Uterine smooth muscle cell (primary cell): ENCODE data around the gene GNAO1. TPM values are rescaled to one million over a fixed set of nuclear protein-coding genes. Genes with fewer than 3 reads are reported as not detected.

Experiments
- total RNA-seq: library from RNA; depleted of rRNA; stranded (reverse); fragments of >200 nt; gene quantifications from 2 replicates; pipeline ENCODE4 v1.2.3, GENCODE V29; 2014

The GNAO1 gene
- under 0.01 TPM in 2 replicates for total RNA-seq

GRCh38 chr16:56191156-56191815 lies at the start of gene GNAO1:
GNAO1 (plus strand) TSS chr16:56191489; CDS start chr16:56192236, 747 bp downstream.

Other genes with a start within 250 kb of the GNAO1 start
- 231 and 337 TPM in 2 replicates for gene AMFR, start 234.1 kb downstream of the GNAO1 start, total RNA-seq